Endothelial cell of umbilical vein (primary cell): ENCODE data around the gene ZBTB46. TPM values are rescaled to one million over a fixed set of nuclear protein-coding genes. Genes with fewer than 3 reads are reported as not detected.

Source experiments
- Bru-seq: library from RNA; stranded (reverse); fragments of 400-500 nt; gene quantifications from one replicate; lab custom pipeline; 2021; lab: Mats Ljungman, UMichigan
- BruChase-seq, 2 experiments: library from RNA; stranded (reverse); fragments of 400-500 nt; gene quantifications; one replicate each; lab custom pipeline; 2021; lab: Mats Ljungman, UMichigan
- BruUV-seq: library from RNA; stranded (reverse); fragments of 400-500 nt; replicated peaks from 2 replicates; lab custom pipeline; 2021; lab: Mats Ljungman, UMichigan
- CTCF ChIA-PET: fragments of 300-600, 350-600 bp; sonication (Branson Sonifier 250); formaldehyde crosslinking; loops from one replicate; lab custom pipeline; 2021; ENCODE audit warnings: antibody characterized with exemption, inconsistent platforms; lab: Charles Lee
- POLR2A ChIA-PET: fragments of 300-600, 350-600 bp; sonication (Branson Sonifier 250); formaldehyde crosslinking; loops from one replicate; lab custom pipeline; 2021; ENCODE audit warnings: antibody characterized with exemption, inconsistent platforms; lab: Charles Lee
- DNase-seq: peaks from one replicate; pipeline ENCODE4 v3.0.0-alpha.2; 2011; ENCODE audit warnings: low read depth, low spot score
- FAIRE-seq: peaks from 2 replicates; lab custom pipeline; 2011; peaks lifted over from hg19 to GRCh38; lab: Jason Lieb, UNC
- H2AFZ ChIP-seq: 2 replicates; pipeline ENCODE4 v1.6.0; 2012; ENCODE audit warnings: low read depth, low read length, control low read depth, inconsistent platforms
- H3K27ac ChIP-seq: 2 replicates; pipeline ENCODE4 v1.5.1; 2011; ENCODE audit warnings: low read depth, mild to moderate bottlenecking, control low read depth, low read length, moderate library complexity; ENCODE audit not compliant: insufficient read depth
- H3K27me3 ChIP-seq, 2 experiments: 2 replicates each; pipeline versions ENCODE4 v1.6.0 to v1.6.1; 2011; ENCODE audit warnings: low read length in 2 of 2, mixed read lengths in 1 of 2; ENCODE audit not compliant: control insufficient read depth in 2 of 2, insufficient read depth in 2 of 2
- H3K36me3 ChIP-seq, 2 experiments: 2 replicates in 1 of 2; 3 replicates in 1 of 2; pipeline ENCODE4 v1.5.1; 2011; ENCODE audit warnings: low read length in 2 of 2, mild to moderate bottlenecking in 1 of 2, moderate library complexity in 1 of 2; ENCODE audit not compliant: control insufficient read depth in 2 of 2, insufficient read depth in 2 of 2; ENCODE audit errors: extremely low read depth in 1 of 2
- H3K4me1 ChIP-seq: 3 replicates; pipeline ENCODE4 v1.5.1; 2011; ENCODE audit warnings: mild to moderate bottlenecking, low read length; ENCODE audit not compliant: control insufficient read depth, insufficient read depth; ENCODE audit errors: extremely low read depth
- H3K4me2 ChIP-seq: 2 replicates; pipeline ENCODE4 v1.6.1; 2011; ENCODE audit warnings: low read length, control low read depth, mixed read lengths; ENCODE audit not compliant: insufficient read depth
- H3K4me3 ChIP-seq, 3 experiments: fragments of 200-600 bp in 1 of 3; sonication (generic), shearing (Covaris generic) in 1 of 3; replicated peaks in 1 of 3; 2 replicates each; pipeline ENCODE4 v1.5.1; 2011 to 2016; ENCODE audit warnings: control low read depth in 3 of 3, low read length in 3 of 3, mild to moderate bottlenecking in 2 of 3, inconsistent platforms in 1 of 3, low read depth in 1 of 3, moderate library complexity in 1 of 3; ENCODE audit not compliant: insufficient read depth in 1 of 3
- H3K79me2 ChIP-seq: 2 replicates; pipeline ENCODE4 v1.6.0; 2012; ENCODE audit warnings: low read length, inconsistent platforms; ENCODE audit not compliant: control insufficient read depth, insufficient read depth
- H3K9ac ChIP-seq: replicated peaks from 2 replicates; pipeline ENCODE3; 2011; ENCODE audit warnings: low read length, control low read depth; ENCODE audit not compliant: insufficient read depth; ENCODE audit errors: extremely low read depth
- H3K9me1 ChIP-seq: replicated peaks from 3 replicates; pipeline ENCODE4 v1.6.0; 2011; ENCODE audit warnings: mild to moderate bottlenecking, low read length; ENCODE audit not compliant: control insufficient read depth, insufficient read depth; ENCODE audit errors: extremely low read depth
- H3K9me3 ChIP-seq: replicated peaks from 2 replicates; pipeline ENCODE4 v1.5.1; 2012; ENCODE audit warnings: low read length, inconsistent platforms; ENCODE audit not compliant: control insufficient read depth, insufficient read depth
- H4K20me1 ChIP-seq: replicated peaks from 2 replicates; pipeline ENCODE3; 2011; ENCODE audit warnings: mild to moderate bottlenecking, low read length; ENCODE audit not compliant: control insufficient read depth, insufficient read depth; ENCODE audit errors: extremely low read depth
- EZH2 ChIP-seq: IDR thresholded peaks from 2 replicates; pipeline ENCODE4 v1.6.1; 2012; ENCODE audit warnings: borderline replicate concordance, low read depth, mild to moderate bottlenecking, moderate library complexity, low read length, inconsistent platforms; ENCODE audit not compliant: severe bottlenecking
- FOS ChIP-seq: IDR thresholded peaks from 2 replicates; pipeline ENCODE4 v1.6.1; 2011; ENCODE audit warnings: mild to moderate bottlenecking, low read length, moderate library complexity, borderline replicate concordance; ENCODE audit not compliant: insufficient read depth
- GATA2 ChIP-seq: IDR thresholded peaks from 2 replicates; pipeline ENCODE4 v1.7.0; 2011; ENCODE audit warnings: low read depth, mild to moderate bottlenecking, moderate library complexity, mixed read lengths, low read length; ENCODE audit not compliant: insufficient read length, insufficient read depth
- JUN ChIP-seq: IDR thresholded peaks from 2 replicates; pipeline ENCODE4 v1.6.1; 2011; ENCODE audit warnings: borderline replicate concordance, low read depth; ENCODE audit not compliant: insufficient read length, insufficient read depth
- MYC ChIP-seq: IDR thresholded peaks from one replicate; pipeline ENCODE4 v1.6.1; 2011; ENCODE audit warnings: mild to moderate bottlenecking, low read depth, low read length
- POLR2A ChIP-seq: IDR thresholded peaks from 2 replicates; pipeline ENCODE4 v1.6.1; 2012; ENCODE audit warnings: low read depth, mild to moderate bottlenecking, control low read depth, low read length
- POLR2AphosphoS5 ChIP-seq: IDR thresholded peaks from 2 replicates; pipeline ENCODE4 v1.6.1; 2012; ENCODE audit warnings: low read depth, mild to moderate bottlenecking, control low read depth, low read length, moderate library complexity; ENCODE audit not compliant: insufficient read depth
- dilution Hi-C: fragments of 300-500 bp; cut with MboI; formaldehyde crosslinking; loops from one replicate; pipeline ENCODE4 v1.15.0; 2019; ENCODE audit warnings: low sequenced_read_pairs; ENCODE audit not compliant: extremely low pct_ligation_motif_present
- intact Hi-C: fragments of 100-400 bp; cut with micrococcal nuclease; formaldehyde crosslinking; loops from one replicate; pipeline ENCODE4 v1.10.0; 2022
- long read RNA-seq: library from polyadenylated mRNA; stranded (forward); transcript quantifications from one replicate; pipeline ENCODE4 v2.0.0, GENCODE V29; 2021
- polyA minus RNA-seq, 3 experiments: library from RNA; depleted of rRNA, polyadenylated mRNA; stranded (reverse); fragments of >200 nt; gene quantifications; 1 replicate in 1 of 3; 2 replicates in 2 of 3; pipeline ENCODE4 v1.2.3, GENCODE V29; 2011
- polyA plus RNA-seq, 4 experiments: library from polyadenylated mRNA; depleted of rRNA in 3 of 4; stranded (reverse) in 3 of 4; unstranded in 1 of 4; fragments of >200 nt; gene quantifications; 2 replicates each; pipeline versions ENCODE4 v1.2.1 to v1.2.3, GENCODE V29; 2011 to 2012; ENCODE audit warnings: missing spikeins in 1 of 4
- total RNA-seq: library from RNA; stranded (reverse); gene quantifications from 2 replicates; pipeline ENCODE4 v1.2.3, GENCODE V29; 2021
- TF ChIP-seq, protein P1 (sequence below): IDR thresholded peaks from 2 replicates; pipeline ENCODE4 v1.6.1; 2011; ENCODE audit not compliant: insufficient read depth, insufficient read length
- TF ChIP-seq, protein P2 (sequence below), 2 donors: IDR thresholded peaks; 1 replicate in 1 of 2; 2 replicates in 1 of 2; pipeline ENCODE4 v1.5.1; 2011; ENCODE audit warnings: low read length in 2 of 2, mild to moderate bottlenecking in 2 of 2, moderate library complexity in 2 of 2, control low read depth in 1 of 2, inconsistent platforms in 1 of 2, low read depth in 1 of 2; ENCODE audit not compliant: insufficient read depth in 1 of 2; ENCODE audit errors: extremely low read depth in 1 of 2

The ZBTB46 gene, protein sequence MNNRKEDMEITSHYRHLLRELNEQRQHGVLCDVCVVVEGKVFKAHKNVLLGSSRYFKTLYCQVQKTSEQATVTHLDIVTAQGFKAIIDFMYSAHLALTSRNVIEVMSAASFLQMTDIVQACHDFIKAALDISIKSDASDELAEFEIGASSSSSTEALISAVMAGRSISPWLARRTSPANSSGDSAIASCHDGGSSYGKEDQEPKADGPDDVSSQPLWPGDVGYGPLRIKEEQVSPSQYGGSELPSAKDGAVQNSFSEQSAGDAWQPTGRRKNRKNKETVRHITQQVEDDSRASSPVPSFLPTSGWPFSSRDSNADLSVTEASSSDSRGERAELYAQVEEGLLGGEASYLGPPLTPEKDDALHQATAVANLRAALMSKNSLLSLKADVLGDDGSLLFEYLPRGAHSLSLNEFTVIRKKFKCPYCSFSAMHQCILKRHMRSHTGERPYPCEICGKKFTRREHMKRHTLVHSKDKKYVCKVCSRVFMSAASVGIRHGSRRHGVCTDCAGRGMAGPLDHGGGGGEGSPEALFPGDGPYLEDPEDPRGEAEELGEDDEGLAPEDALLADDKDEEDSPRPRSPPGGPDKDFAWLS
- total RNA-seq (4.3 and 7.1 TPM in 2 replicates), polyA plus RNA-seq (1.3 TPM in 2 replicates), polyA minus RNA-seq (5.8 and 6.6 TPM in 2 replicates), Bru-seq, nascent RNA (percentile 40 among the genes with signal in this experiment), BruChase-seq, experiment 1, labeled RNA remaining after a 6-hour chase (percentile 45 among the genes with signal in this experiment), BruChase-seq, experiment 2, labeled RNA remaining after a 2-hour chase (percentile 45 among the genes with signal in this experiment)
- polyA plus RNA-seq (2011; cell fraction: cytosol; rRNA removed), result 0.76 and 1.3 TPM in 2 replicates
- 2.0 and 2.3 TPM in 2 replicates for polyA plus RNA-seq (2011; cell fraction: nucleus; rRNA removed)
- polyA plus RNA-seq (2012), result 1.7 and 2.5 TPM in 2 replicates
- 18.6 TPM for polyA minus RNA-seq (2011; cell fraction: cytosol; rRNA and poly(A)+ RNA removed)
- polyA minus RNA-seq (2011; cell fraction: nucleus; rRNA and poly(A)+ RNA removed), result 2.4 and 3.6 TPM in 2 replicates
- long read RNA-seq, partial matches to known transcripts, result 0 of 7 reads
- long read RNA-seq, other reads (novel, unspliced or antisense), result 7 of 7 reads

DNA sequence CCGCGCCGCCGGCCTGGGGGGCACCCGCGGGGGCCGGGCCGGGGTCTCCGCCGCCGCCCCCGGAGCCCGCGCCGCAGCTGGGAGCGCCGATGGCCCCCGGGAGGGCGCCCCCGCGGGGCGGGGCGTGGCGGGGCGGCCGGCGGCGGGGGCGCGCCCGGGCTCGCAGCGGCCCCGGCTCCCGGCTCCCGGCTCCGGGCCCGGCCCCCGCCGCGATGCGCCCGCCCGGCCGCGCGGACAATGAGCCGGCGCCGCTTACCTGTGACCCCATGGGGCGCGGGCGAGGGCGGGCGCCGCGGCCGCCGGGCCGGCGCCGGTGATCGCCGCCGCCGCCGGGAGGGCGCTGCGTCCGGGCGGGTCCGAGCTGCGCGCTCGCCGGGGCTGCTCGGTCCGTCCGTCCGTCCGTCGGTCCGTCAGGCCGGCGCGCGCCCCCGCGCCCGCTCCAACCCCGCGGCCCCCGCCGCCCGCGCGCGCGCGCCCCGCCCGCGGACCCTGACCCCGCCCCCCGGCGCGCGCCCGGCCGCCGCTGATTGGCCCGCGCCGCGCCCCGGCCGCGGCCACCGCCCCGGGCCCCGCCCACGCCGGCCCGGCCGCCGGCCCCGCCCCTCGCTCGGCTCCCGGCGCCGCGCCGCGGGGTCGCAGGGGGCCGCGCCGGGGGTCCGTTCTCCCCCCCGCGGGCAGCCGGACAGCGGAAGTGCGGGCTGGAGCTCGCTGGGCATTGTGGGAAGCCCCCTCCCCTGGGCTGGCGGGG lies at the start of gene ZBTB46:
Gene ZBTB46, minus strand, starts transcription at position 424 of the 748 bp plus-strand sequence. CDS start 40,507 bp downstream, outside the sequence.
- intact Hi-C loops, result no loop called here
- Histone ChIP-seq H3K4me3 (peak within 1 kb of the TSS; percentile 10 to 46 (median 37)), H3K27me3 (peaks cover 18 to 32% of the 10 kb centered on the region in 2 experiments), H3K4me1 (peaks cover 7% of the 10 kb centered on the region), H3K9me1 (no peaks in the 10 kb centered on the region), H4K20me1 (no peaks in the 10 kb centered on the region), H3K27ac (no peak within 1 kb of the TSS), H3K9ac (no peak within 1 kb of the TSS), H3K9me3 (no peaks in the 10 kb centered on the region), H3K4me2 (peak within 1 kb of the TSS; percentile 69), H3K79me2 (no peaks in the 10 kb centered on the region), H3K36me3 (no peaks in the 10 kb centered on the region), H2AFZ (peak within 1 kb of the TSS; percentile 65)
- DNase-seq, result no peak
- ChIA-PET POLR2A (no interaction called here), CTCF (interaction anchor here (1.2 kb wide), 1 partner anchor 14 kb away, joined by 3 read pairs; no protein-coding TSS in a partner anchor)
- no TSS peak for BruUV-seq
- dilution Hi-C loops, result no loop called here
- FAIRE-seq, result no peak
- TF ChIP-seq, protein P1, sequence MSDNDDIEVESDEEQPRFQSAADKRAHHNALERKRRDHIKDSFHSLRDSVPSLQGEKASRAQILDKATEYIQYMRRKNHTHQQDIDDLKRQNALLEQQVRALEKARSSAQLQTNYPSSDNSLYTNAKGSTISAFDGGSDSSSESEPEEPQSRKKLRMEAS, result no peak
- TF ChIP-seq EZH2, result no peak
- TF ChIP-seq MYC, result no peak
- TF ChIP-seq JUN, result no peak
- TF ChIP-seq POLR2AphosphoS5, result no peak
- TF ChIP-seq, protein P2, sequence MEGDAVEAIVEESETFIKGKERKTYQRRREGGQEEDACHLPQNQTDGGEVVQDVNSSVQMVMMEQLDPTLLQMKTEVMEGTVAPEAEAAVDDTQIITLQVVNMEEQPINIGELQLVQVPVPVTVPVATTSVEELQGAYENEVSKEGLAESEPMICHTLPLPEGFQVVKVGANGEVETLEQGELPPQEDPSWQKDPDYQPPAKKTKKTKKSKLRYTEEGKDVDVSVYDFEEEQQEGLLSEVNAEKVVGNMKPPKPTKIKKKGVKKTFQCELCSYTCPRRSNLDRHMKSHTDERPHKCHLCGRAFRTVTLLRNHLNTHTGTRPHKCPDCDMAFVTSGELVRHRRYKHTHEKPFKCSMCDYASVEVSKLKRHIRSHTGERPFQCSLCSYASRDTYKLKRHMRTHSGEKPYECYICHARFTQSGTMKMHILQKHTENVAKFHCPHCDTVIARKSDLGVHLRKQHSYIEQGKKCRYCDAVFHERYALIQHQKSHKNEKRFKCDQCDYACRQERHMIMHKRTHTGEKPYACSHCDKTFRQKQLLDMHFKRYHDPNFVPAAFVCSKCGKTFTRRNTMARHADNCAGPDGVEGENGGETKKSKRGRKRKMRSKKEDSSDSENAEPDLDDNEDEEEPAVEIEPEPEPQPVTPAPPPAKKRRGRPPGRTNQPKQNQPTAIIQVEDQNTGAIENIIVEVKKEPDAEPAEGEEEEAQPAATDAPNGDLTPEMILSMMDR (IDR thresholded peaks at IDR 0.05; ENCODE audit: extremely low read depth in 1 of 2, insufficient read depth in 1 of 2, low read depth in 1 of 2, low read length in 2 of 2), result no peak
- TF ChIP-seq FOS, result no peak
- TF ChIP-seq POLR2A, result no peak
- TF ChIP-seq GATA2, result no peak
